ENCODE results near the gene ATRX.

- no peak for TF ChIP-seq POLR2A (IDR thresholded peaks at IDR 0.05; ENCODE audit: borderline replicate concordance, extremely low read depth, insufficient read depth, insufficient read length)
- no peak for TF ChIP-seq CTCF (IDR thresholded peaks at IDR 0.05 in 2 of 3, conservative IDR thresholded peaks at IDR 0.05 in 1 of 3; ENCODE audit: borderline replicate concordance in 1 of 3, insufficient read depth in 1 of 3, low read depth in 2 of 3, low read length in 2 of 3)
- TF ChIP-seq SP1 (IDR thresholded peaks at IDR 0.05; ENCODE audit: low read depth) = no peak
Measured at GRCh38 chrX:77527233-77528001, 258.6 kb downstream of the ATRX start.
